ENCODE results near the gene CD300C. TPM values are rescaled to one million over a fixed set of nuclear protein-coding genes. Genes with fewer than 3 reads are reported as not detected.

Gene CD300C
- total RNA-seq, 1 experiment from 2014 or later: not detected

GRCh38 chr17:74544991-74545842, 698 bp downstream of the CD300C start (continued):
- no peak for TF ChIP-seq ZNF532 (CRISPR knock-in tag; IDR thresholded peaks at IDR 0.05; ENCODE audit: borderline replicate concordance)
- no peak for TF ChIP-seq GRHL2 (CRISPR knock-in tag; IDR thresholded peaks at IDR 0.05; ENCODE audit: insufficient replicate concordance, severe bottlenecking)

- peaks cover 5% of the 10 kb centered on the region for H3K27me3 Mint-ChIP-seq (ENCODE audit: low read depth)
- TF ChIP-seq TEAD4 (CRISPR knock-in tag; IDR thresholded peaks at IDR 0.05) (no peak), ZNF425 (CRISPR knock-in tag; conservative IDR thresholded peaks at IDR 0.05) (no peak), FOXJ3 (CRISPR knock-in tag; IDR thresholded peaks at IDR 0.05; ENCODE audit: borderline replicate concordance) (no peak), MLX (CRISPR knock-in tag; IDR thresholded peaks at IDR 0.05) (no peak), ZNF263 (CRISPR knock-in tag; IDR thresholded peaks at IDR 0.05; ENCODE audit: low read depth) (no peak), ATF6 (CRISPR knock-in tag; IDR thresholded peaks at IDR 0.05) (no peak), NR3C1 (CRISPR knock-in tag; conservative IDR thresholded peaks at IDR 0.05; ENCODE audit: low read depth) (no peak), ZMAT4 (CRISPR knock-in tag; IDR thresholded peaks at IDR 0.05) (no peak), NFYB (CRISPR knock-in tag; conservative IDR thresholded peaks at IDR 0.05; ENCODE audit: low read depth) (no peak), ESRRA (CRISPR knock-in tag; IDR thresholded peaks at IDR 0.05; ENCODE audit: borderline replicate concordance) (no peak), GRHL2 (CRISPR knock-in tag; IDR thresholded peaks at IDR 0.05; ENCODE audit: insufficient replicate concordance, severe bottlenecking) (no peak), FOXK1 (CRISPR knock-in tag; IDR thresholded peaks at IDR 0.05) (no peak)
- ChIA-PET POLR2A (no interaction called here), CTCF (interaction anchor here (0.6 to 1.7 kb wide), 7 partner anchors 8 to 239 kb away, joined by 3 to 13 read pairs (median 4); no protein-coding TSS in a partner anchor)
- H3K27ac Mint-ChIP-seq: no peak overlapping the region
- no peak for ATAC-seq
- no peaks in the 10 kb centered on the region for H3K4me1 Mint-ChIP-seq
- no peaks in the 10 kb centered on the region for H3K9me3 Mint-ChIP-seq
- no peak for DNase-seq (ENCODE audit: low spot score)
- H3K36me3 Mint-ChIP-seq: no peaks in the 10 kb centered on the region
- H3K4me3 Mint-ChIP-seq: no peak overlapping the region
These were observed 1.8 kb downstream of the CD300C start for GRCh38 chr17:74543891-74544760.

All from WTC11 (cell line).